HEK293 (cell line): Measurements from ENCODE around the gene PDIA5.

Experiments used
- BCL11A ChIP-seq: fragments of 450-650 bp; formaldehyde crosslinking; IDR thresholded peaks from 2 replicates; pipeline ENCODE4 v1.5.1; 2016; ENCODE audit warnings: low read depth, missing biosample characterization, missing genetic modification characterization
- GLIS1 ChIP-seq: fragments of 450-650 bp; formaldehyde crosslinking; IDR thresholded peaks from 2 replicates; pipeline ENCODE4 v1.5.1; 2016; ENCODE audit warnings: missing biosample characterization, missing genetic modification characterization
- HOXC10 ChIP-seq: sonication (generic); formaldehyde crosslinking; IDR thresholded peaks from 2 replicates; pipeline ENCODE4 v1.8.1; 2023; ENCODE audit warnings: mild to moderate bottlenecking, missing genetic modification reagents
- HOXD13 ChIP-seq: sonication (generic); formaldehyde crosslinking; IDR thresholded peaks from 2 replicates; pipeline ENCODE4 v1.8.0; 2022; ENCODE audit warnings: missing genetic modification reagents, borderline replicate concordance
- KLF1 ChIP-seq: fragments of 450-650 bp; formaldehyde crosslinking; IDR thresholded peaks from 2 replicates; pipeline ENCODE4 v1.5.1; 2016; ENCODE audit warnings: missing biosample characterization, missing genetic modification characterization
- PATZ1 ChIP-seq: fragments of 450-650 bp; formaldehyde crosslinking; IDR thresholded peaks from 2 replicates; pipeline ENCODE4 v1.5.1; 2016; ENCODE audit warnings: missing biosample characterization, missing genetic modification characterization
- PRDM2 ChIP-seq: fragments of 450-650 bp; formaldehyde crosslinking; IDR thresholded peaks from 2 replicates; pipeline ENCODE4 v1.5.1; 2016; ENCODE audit warnings: missing biosample characterization, missing genetic modification characterization, borderline replicate concordance
- PRDM6 ChIP-seq: fragments of 450-650 bp; formaldehyde crosslinking; IDR thresholded peaks from 2 replicates; pipeline ENCODE4 v1.5.1; 2017; ENCODE audit warnings: missing biosample characterization, missing genetic modification characterization
- SETDB1 ChIP-seq: IDR thresholded peaks from one replicate; pipeline ENCODE4 v1.6.1; 2017; ENCODE audit warnings: mild to moderate bottlenecking, low read length, moderate library complexity, mixed read lengths; ENCODE audit not compliant: insufficient read length
- TCF7L2 ChIP-seq: IDR thresholded peaks from 2 replicates; pipeline ENCODE4 v1.6.1; 2011; ENCODE audit warnings: low read depth, mild to moderate bottlenecking, inconsistent platforms, low read length, moderate library complexity, borderline replicate concordance
- ZBTB48 ChIP-seq: fragments of 450-650 bp; formaldehyde crosslinking; IDR thresholded peaks from 2 replicates; pipeline ENCODE4 v1.5.1; 2016; ENCODE audit warnings: missing biosample characterization, missing genetic modification characterization
- ZNF10 ChIP-seq: fragments of 450-650 bp; formaldehyde crosslinking; IDR thresholded peaks from 2 replicates; pipeline ENCODE4 v1.5.1; 2017; ENCODE audit warnings: missing biosample characterization, missing genetic modification characterization
- ZNF16 ChIP-seq: fragments of 450-650 bp; formaldehyde crosslinking; IDR thresholded peaks from 2 replicates; pipeline ENCODE4 v1.5.1; 2016; ENCODE audit warnings: low read depth, missing biosample characterization, missing genetic modification characterization
- ZNF18 ChIP-seq: fragments of 450-650 bp; formaldehyde crosslinking; IDR thresholded peaks from 2 replicates; pipeline ENCODE4 v1.5.1; 2016; ENCODE audit warnings: missing biosample characterization, missing genetic modification characterization
- ZNF184 ChIP-seq: fragments of 450-650 bp; IDR thresholded peaks from 2 replicates; pipeline ENCODE4 v1.5.1; 2018; ENCODE audit warnings: missing biosample characterization, mild to moderate bottlenecking, missing genetic modification characterization
- ZNF24 ChIP-seq: fragments of 450-650 bp; formaldehyde crosslinking; IDR thresholded peaks from 2 replicates; pipeline ENCODE4 v1.5.1; 2016; ENCODE audit warnings: missing biosample characterization, missing genetic modification characterization
- ZNF341 ChIP-seq: fragments of 450-650 bp; formaldehyde crosslinking; IDR thresholded peaks from 2 replicates; pipeline ENCODE4; 2016; ENCODE audit warnings: low read depth, missing biosample characterization, missing genetic modification characterization
- ZNF398 ChIP-seq: fragments of 450-650 bp; formaldehyde crosslinking; IDR thresholded peaks from 2 replicates; pipeline ENCODE4 v1.5.1; 2017; ENCODE audit warnings: missing biosample characterization, missing genetic modification characterization
- ZNF501 ChIP-seq: fragments of 450-650 bp; formaldehyde crosslinking; IDR thresholded peaks from 2 replicates; pipeline ENCODE4 v1.5.1; 2016; ENCODE audit warnings: missing biosample characterization, missing genetic modification characterization
- ZNF513 ChIP-seq: fragments of 450-650 bp; IDR thresholded peaks from 2 replicates; pipeline ENCODE4 v1.5.1; 2018; ENCODE audit warnings: missing biosample characterization, missing genetic modification characterization
- ZNF585B ChIP-seq: fragments of 450-650 bp; formaldehyde crosslinking; IDR thresholded peaks from 2 replicates; pipeline ENCODE4 v1.5.1; 2016; ENCODE audit warnings: missing biosample characterization, missing genetic modification characterization
- ZNF626 ChIP-seq: fragments of 450-650 bp; sonication (Bioruptor Pico); formaldehyde crosslinking; IDR thresholded peaks from 2 replicates; pipeline ENCODE4 v1.5.1; 2018; ENCODE audit warnings: missing biosample characterization, missing genetic modification characterization, inconsistent platforms
- ZNF658 ChIP-seq: fragments of 450-650 bp; formaldehyde crosslinking; IDR thresholded peaks from 2 replicates; pipeline ENCODE4; 2016; ENCODE audit warnings: missing biosample characterization, missing genetic modification characterization

The PDIA5 gene

GRCh38 chr3:123076496-123077418 is 9.9 kb downstream of the PDIA5 start (continued):
- no peak for TF ChIP-seq PATZ1 (tag by site-specific recombination)
- TF ChIP-seq ZNF626 (tag by site-specific recombination): no peak
- no peak for TF ChIP-seq ZNF585B
- 0 out of 2 replicates have a peak, but pooled peaks have one; percentile 19 for TF ChIP-seq ZBTB48 (tag by site-specific recombination)
- no peak for TF ChIP-seq ZNF658 (tag by site-specific recombination)
- no peak for TF ChIP-seq ZNF184 (tag by site-specific recombination)
- no peak for TF ChIP-seq ZNF501 (tag by site-specific recombination)
- TF ChIP-seq TCF7L2: no peak
- TF ChIP-seq ZNF24: no peak
- TF ChIP-seq ZNF341 (tag by site-specific recombination): 0 out of 2 replicates have a peak, but pooled peaks have one; percentile 8
- peak; percentile 76 for TF ChIP-seq ZNF398 (tag by site-specific recombination)
- TF ChIP-seq GLIS1 (tag by site-specific recombination): peak; percentile 44
- TF ChIP-seq ZNF513 (tag by site-specific recombination): peak; percentile 63; the same call in 1 of the 2 replicates
- TF ChIP-seq ZNF16 (tag by site-specific recombination): no peak
- no peak for TF ChIP-seq PRDM2 (tag by site-specific recombination)
- TF ChIP-seq ZNF18 (tag by site-specific recombination): 0 out of 2 replicates have a peak, but pooled peaks have one; percentile 39
- TF ChIP-seq SETDB1: no peak
- TF ChIP-seq HOXD13 (CRISPR knock-in tag): no peak
- TF ChIP-seq KLF1 (tag by site-specific recombination): no peak
- TF ChIP-seq PRDM6 (tag by site-specific recombination): peak; percentile 78
- no peak for TF ChIP-seq HOXC10
- 0 out of 2 replicates have a peak, but pooled peaks have one; percentile 56 for TF ChIP-seq ZNF10 (tag by site-specific recombination)
- no peak for TF ChIP-seq BCL11A (tag by site-specific recombination)
